Left lung (tissue), 10 donors: Measurements from ENCODE around the gene GNA12. TPM values are rescaled to one million over a fixed set of nuclear protein-coding genes. Genes with fewer than 3 reads are reported as not detected.

Experiments used
- ATAC-seq: fragments of 200-7000 bp; cut with Tn5 transposase; one replicate; pipeline ENCODE4 v1.9.1; 2020; ENCODE audit warnings: moderate library complexity
- DNase-seq, 4 donors: peaks; one replicate each; pipeline ENCODE4 v3.0.0-alpha.2; 2013 to 2020
- H3K27ac ChIP-seq, 2 donors: fragments of 200-600 bp; sonication (generic) in 1 of 2; one replicate each; pipeline versions ENCODE4 v1.5.0 to v1.8.0; 2020 to 2021
- H3K27me3 ChIP-seq, 2 donors: fragments of 200-600 bp; sonication (generic) in 1 of 2; one replicate each; pipeline versions ENCODE4 v1.5.0 to v1.8.0; 2020 to 2021
- H3K36me3 ChIP-seq, 2 donors: fragments of 200-600 bp; sonication (generic) in 1 of 2; one replicate each; pipeline versions ENCODE4 v1.5.0 to v1.8.0; 2020 to 2021
- H3K4me1 ChIP-seq, 2 donors: fragments of 200-600 bp; one replicate each; pipeline ENCODE4 v1.8.0; 2021
- H3K4me3 ChIP-seq, 2 donors: fragments of 200-600 bp; sonication (generic) in 1 of 2; one replicate each; pipeline versions ENCODE4 v1.5.0 to v1.8.0; 2020 to 2021; ENCODE audit warnings: mild to moderate bottlenecking in 1 of 2
- H3K9me3 ChIP-seq, 2 donors: fragments of 200-600 bp; sonication (generic) in 1 of 2; one replicate each; pipeline versions ENCODE4 v1.5.0 to v1.8.0; 2020 to 2021
- intact Hi-C, 2 donors: fragments of 100-400 bp; cut with DNase I; formaldehyde crosslinking; loops; one replicate each; pipeline versions ENCODE4 v1.11.2 to v1.14.2; 2022
- polyA plus RNA-seq, 6 donors: library from polyadenylated mRNA; unstranded; fragments of 120-200 nt; gene quantifications; one replicate each; pipeline ENCODE4 v1.2.1, GENCODE V29; 2013; ENCODE audit not compliant: insufficient read length in 6 of 6
- total RNA-seq, 2 donors: library from RNA; stranded (reverse); fragmentation: NEBNext Ultra II Directional; extraction: Animal tissue kit (Norgen Biotek cat#: 25700); gene quantifications; one replicate each; pipeline ENCODE4 v1.2.1, GENCODE V29; 2021
- TF ChIP-seq, protein P1 (sequence below), 2 donors: fragments of 200-600 bp; sonication (generic) in 1 of 2; IDR thresholded peaks; one replicate each; pipeline versions ENCODE4 v1.5.0 to v1.8.0; 2021; ENCODE audit warnings: antibody characterized with exemption in 2 of 2
- donor health status: DM: no; HTN: yes; CAD: no.
- donor health status: DM: no; HTN: no; CAD: no.

Gene GNA12
- total and polyA plus RNA-seq, 8 donors = 48.7 to 67.5 (median 55.1) TPM

DNA sequence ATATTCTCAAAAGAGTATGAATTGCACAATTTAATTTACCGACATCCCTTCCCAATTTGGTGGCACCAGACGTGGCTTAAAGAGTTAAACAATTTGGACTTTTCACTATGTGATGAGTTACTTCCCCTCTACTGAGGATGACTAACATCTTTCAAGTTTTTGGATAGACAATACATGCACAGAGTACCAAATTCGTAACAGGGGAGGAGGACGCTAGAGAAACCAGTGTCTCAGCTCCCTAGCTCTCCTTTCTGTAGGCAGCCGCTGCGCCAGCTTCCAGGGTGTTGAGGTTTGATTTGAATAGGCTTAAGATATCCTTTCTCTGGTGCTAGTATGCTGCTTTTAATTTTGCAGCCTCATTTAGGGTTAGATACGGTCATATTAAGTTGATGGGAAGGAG, 69.2 kb downstream of the GNA12 start:
- intact Hi-C loops = no loop called here
- H3K36me3 ChIP-seq = no peaks in the 10 kb centered on the region
- H3K4me3 ChIP-seq = no peak overlapping the region
- ATAC-seq (no peak), DNase-seq (no peak)
- TF ChIP-seq, protein P1, sequence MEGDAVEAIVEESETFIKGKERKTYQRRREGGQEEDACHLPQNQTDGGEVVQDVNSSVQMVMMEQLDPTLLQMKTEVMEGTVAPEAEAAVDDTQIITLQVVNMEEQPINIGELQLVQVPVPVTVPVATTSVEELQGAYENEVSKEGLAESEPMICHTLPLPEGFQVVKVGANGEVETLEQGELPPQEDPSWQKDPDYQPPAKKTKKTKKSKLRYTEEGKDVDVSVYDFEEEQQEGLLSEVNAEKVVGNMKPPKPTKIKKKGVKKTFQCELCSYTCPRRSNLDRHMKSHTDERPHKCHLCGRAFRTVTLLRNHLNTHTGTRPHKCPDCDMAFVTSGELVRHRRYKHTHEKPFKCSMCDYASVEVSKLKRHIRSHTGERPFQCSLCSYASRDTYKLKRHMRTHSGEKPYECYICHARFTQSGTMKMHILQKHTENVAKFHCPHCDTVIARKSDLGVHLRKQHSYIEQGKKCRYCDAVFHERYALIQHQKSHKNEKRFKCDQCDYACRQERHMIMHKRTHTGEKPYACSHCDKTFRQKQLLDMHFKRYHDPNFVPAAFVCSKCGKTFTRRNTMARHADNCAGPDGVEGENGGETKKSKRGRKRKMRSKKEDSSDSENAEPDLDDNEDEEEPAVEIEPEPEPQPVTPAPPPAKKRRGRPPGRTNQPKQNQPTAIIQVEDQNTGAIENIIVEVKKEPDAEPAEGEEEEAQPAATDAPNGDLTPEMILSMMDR (IDR thresholded peaks at IDR 0.05) = no peak
- H3K27me3 ChIP-seq = no peaks in the 10 kb centered on the region
- peaks cover 0 to 30% of the 10 kb centered on the region in 2 donors for H3K4me1 ChIP-seq
- no peaks in the 10 kb centered on the region for H3K9me3 ChIP-seq
- no peak overlapping the region for H3K27ac ChIP-seq

DNA sequence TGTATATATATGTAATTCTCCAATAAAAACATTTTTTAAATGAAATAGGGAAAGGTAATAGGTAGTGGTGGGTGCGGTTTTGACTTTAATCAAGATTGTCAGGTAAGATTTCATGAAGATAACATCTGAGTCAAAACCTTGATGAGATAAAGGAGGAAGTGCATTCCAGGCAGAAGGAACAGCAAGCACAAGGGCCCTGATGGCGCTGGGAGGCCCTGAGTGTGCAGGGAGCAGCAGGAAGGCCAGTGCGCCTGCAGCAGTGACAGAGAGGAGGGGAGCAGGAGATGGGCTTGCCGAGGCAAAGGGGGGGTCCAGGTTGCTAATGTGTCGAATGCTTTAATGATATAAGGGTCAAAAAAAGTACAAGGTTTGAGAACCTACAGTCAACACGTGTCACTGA, 69.8 kb downstream of the GNA12 start:
- Histone ChIP-seq H3K9me3 (no peaks in the 10 kb centered on the region), H3K27me3 (no peaks in the 10 kb centered on the region), H3K4me1 (peaks cover 0 to 30% of the 10 kb centered on the region in 2 donors), H3K27ac (no peak overlapping the region), H3K4me3 (no peak overlapping the region), H3K36me3 (no peaks in the 10 kb centered on the region)
- intact Hi-C loops = no loop called here
- TF ChIP-seq, protein P1 (IDR thresholded peaks at IDR 0.05) = no peak
- DNase-seq = peak in 1 of 4 donors; percentile 61
- ATAC-seq = no peak

DNA sequence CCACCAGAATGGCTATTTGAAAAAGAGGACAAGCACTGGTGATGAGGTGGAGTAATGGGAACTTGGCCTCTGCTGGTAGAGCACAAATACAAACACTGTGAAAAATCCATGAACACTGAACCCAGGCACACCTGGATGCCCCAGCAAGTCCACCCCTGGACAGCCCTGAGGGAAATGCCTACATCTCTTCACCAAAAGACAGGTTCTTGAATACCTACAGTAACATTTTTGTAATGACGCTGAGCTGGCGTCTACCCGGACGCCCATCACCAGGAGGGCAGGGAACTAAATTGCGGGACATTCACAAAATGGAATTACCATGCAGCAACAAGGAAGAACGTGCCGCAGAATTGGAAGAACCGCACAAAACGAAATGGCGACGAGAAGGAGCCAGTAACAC, 70.5 kb downstream of the GNA12 start:
- ATAC-seq (no peak), DNase-seq (no peak)
- Histone ChIP-seq H3K36me3 (no peaks in the 10 kb centered on the region), H3K27me3 (no peaks in the 10 kb centered on the region), H3K4me1 (peaks cover 0 to 30% of the 10 kb centered on the region in 2 donors), H3K27ac (peak overlapping the region in 1 of 2 donors; percentile 53), H3K4me3 (no peak overlapping the region), H3K9me3 (no peaks in the 10 kb centered on the region)
- intact Hi-C loops = no loop called here
- TF ChIP-seq, protein P1 (IDR thresholded peaks at IDR 0.05) = no peak

DNA sequence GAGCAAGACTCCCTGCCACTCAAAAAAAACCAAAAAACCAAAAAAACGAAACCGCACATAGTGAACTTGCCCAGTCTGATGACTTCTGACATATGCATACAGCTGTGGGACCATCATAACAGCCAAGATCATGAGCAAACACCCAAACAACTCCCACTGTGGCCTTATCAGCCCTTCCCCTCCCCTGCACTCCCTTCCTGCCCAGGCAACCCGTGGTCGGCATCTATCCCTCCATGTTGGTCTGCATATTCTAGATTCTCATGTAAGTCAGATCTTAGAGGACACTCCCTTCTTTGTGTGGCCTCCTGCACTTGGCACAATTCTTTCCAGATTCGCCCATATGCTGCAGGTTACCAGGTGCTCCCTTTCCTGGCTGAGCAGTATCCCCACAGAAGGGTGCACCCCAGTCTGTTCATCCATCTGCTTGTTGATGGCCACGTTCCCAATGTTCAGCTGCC, 72.8 kb downstream of the GNA12 start:
- H3K4me1 ChIP-seq = peaks cover 0 to 30% of the 10 kb centered on the region in 2 donors
- TF ChIP-seq, protein P1 (IDR thresholded peaks at IDR 0.05) = no peak
- H3K4me3 ChIP-seq = no peak overlapping the region
- intact Hi-C loops = no loop called here
- H3K27me3 ChIP-seq = no peaks in the 10 kb centered on the region
- DNase-seq (no peak), ATAC-seq (no peak)
- H3K27ac ChIP-seq = no peak overlapping the region
- no peaks in the 10 kb centered on the region for H3K9me3 ChIP-seq
- no peaks in the 10 kb centered on the region for H3K36me3 ChIP-seq

DNA sequence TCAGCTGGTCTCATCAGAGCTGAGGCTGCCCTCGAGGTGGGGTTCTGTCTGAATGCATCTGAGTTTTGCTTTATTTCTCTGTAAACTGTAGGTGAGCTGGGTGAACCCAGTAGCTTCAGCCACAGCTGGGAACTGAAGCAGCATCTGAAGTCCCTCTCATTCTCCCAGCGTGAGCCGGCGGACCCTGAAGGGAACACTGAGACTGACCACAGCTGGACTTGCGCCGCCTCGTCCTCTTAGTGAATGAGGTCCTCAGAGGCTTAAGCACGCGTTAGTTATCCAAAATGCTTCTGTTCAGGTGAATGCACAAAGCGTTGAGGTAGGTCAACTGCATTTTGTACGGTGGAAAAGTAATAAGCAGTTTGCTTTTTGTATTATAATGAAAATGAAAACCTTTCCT, 79.5 kb downstream of the GNA12 start:
- H3K27me3 ChIP-seq = no peaks in the 10 kb centered on the region
- no peak for DNase-seq
- intact Hi-C loops = no loop called here
- H3K27ac ChIP-seq = no peak overlapping the region
- H3K36me3 ChIP-seq = no peaks in the 10 kb centered on the region
- ATAC-seq = no peak
- H3K4me1 ChIP-seq = peaks cover 8 to 37% of the 10 kb centered on the region in 2 donors
- TF ChIP-seq, protein P1 (IDR thresholded peaks at IDR 0.05) = no peak
- H3K9me3 ChIP-seq = no peaks in the 10 kb centered on the region
- no peak overlapping the region for H3K4me3 ChIP-seq
